Panc1 (cell line): ENCODE data around the gene ALOXE3. TPM values are rescaled to one million over a fixed set of nuclear protein-coding genes. Genes with fewer than 3 reads are reported as not detected.

Experiments
- ATAC-seq: fragments of 200-7000 bp; cut with Tn5 transposase; 2 replicates; pipeline ENCODE4 v1.9.1; 2020; ENCODE audit warnings: mild to moderate bottlenecking, moderate library complexity
- BruUV-seq: library from RNA; stranded (reverse); fragments of 400-500 nt; replicated peaks from 2 replicates; lab custom pipeline; 2021; lab: Mats Ljungman, UMichigan
- CTCF ChIA-PET: fragments of 300-600 bp; sonication (Branson Sonifier 250); formaldehyde crosslinking; loops from one replicate; lab custom pipeline; 2022; ENCODE audit warnings: antibody characterized with exemption; lab: Charles Lee
- POLR2A ChIA-PET: fragments of 300-600 bp; sonication (Branson Sonifier 250); formaldehyde crosslinking; loops from one replicate; lab custom pipeline; 2022; ENCODE audit warnings: antibody characterized with exemption; lab: Charles Lee
- DNase-seq: peaks from one replicate; pipeline ENCODE4 v3.0.0-alpha.2; 2010; ENCODE audit warnings: low read depth, low spot score
- H3K27ac ChIP-seq: 2 replicates; pipeline ENCODE4 v1.5.1; 2011; ENCODE audit warnings: mild to moderate bottlenecking, low read length, inconsistent platforms
- H3K27me3 ChIP-seq: fragments of 200-500 bp; sonication (Bioruptor generic); 2 replicates; pipeline ENCODE4 v1.6.0; 2014; ENCODE audit warnings: low read length, inconsistent platforms; ENCODE audit not compliant: control insufficient read depth, insufficient read depth
- H3K36me3 ChIP-seq: fragments of 200-500 bp; sonication (Bioruptor generic); 2 replicates; pipeline ENCODE4 v1.5.1; 2014; ENCODE audit warnings: inconsistent platforms, mild to moderate bottlenecking, low read length, moderate library complexity; ENCODE audit not compliant: control insufficient read depth, insufficient read depth
- H3K4me1 ChIP-seq: 2 replicates; pipeline ENCODE4 v1.5.1; 2011; ENCODE audit warnings: inconsistent platforms, mild to moderate bottlenecking, low read length, moderate library complexity; ENCODE audit not compliant: control insufficient read depth, insufficient read depth
- H3K4me3 ChIP-seq, 2 experiments: 2 replicates each; pipeline ENCODE4 v1.5.1; 2011 to 2012; ENCODE audit warnings: low read depth in 2 of 2, low read length in 2 of 2, mild to moderate bottlenecking in 2 of 2, inconsistent platforms in 1 of 2, moderate library complexity in 1 of 2
- H3K9me3 ChIP-seq: fragments of 200-500 bp; sonication (Bioruptor generic); 2 replicates; pipeline ENCODE4 v1.5.1; 2014; ENCODE audit warnings: low read depth, mild to moderate bottlenecking, inconsistent platforms, low read length, moderate library complexity; ENCODE audit not compliant: control insufficient read depth, insufficient read depth
- POLR2AphosphoS5 ChIP-seq: IDR thresholded peaks from 2 replicates; pipeline ENCODE4 v1.6.1; 2012; ENCODE audit warnings: mild to moderate bottlenecking, low read depth, low read length, moderate library complexity
- SIN3A ChIP-seq: IDR thresholded peaks from 2 replicates; pipeline ENCODE4 v1.6.1; 2012; ENCODE audit warnings: low read depth, mild to moderate bottlenecking, low read length, moderate library complexity, borderline replicate concordance; ENCODE audit not compliant: insufficient read depth
- TCF7L2 ChIP-seq: IDR thresholded peaks from 2 replicates; pipeline ENCODE4 v1.6.1; 2011; ENCODE audit warnings: mild to moderate bottlenecking, low read depth, low read length, inconsistent platforms
- in situ Hi-C: cut with HindIII; loops from 2 replicates; pipeline ENCODE4 v1.10.0; 2016; ENCODE audit warnings: low sequenced_read_pairs, low pct_unique_long_range_greater_than_20kb
- intact Hi-C: fragments of 100-400 bp; cut with micrococcal nuclease; formaldehyde crosslinking; loops from one replicate; pipeline ENCODE4 v1.10.0; 2022; ENCODE audit not compliant: unreplicated experiment
- total RNA-seq: library from RNA; stranded (reverse); gene quantifications from one replicate; pipeline ENCODE4 v1.2.1, GENCODE V29; 2021; ENCODE audit not compliant: unreplicated experiment
- TF ChIP-seq, protein P1 (sequence below), 2 experiments: IDR thresholded peaks; 2 replicates each; pipeline ENCODE4 v1.6.1; 2011 to 2012; ENCODE audit warnings: low read depth in 2 of 2, control low read depth in 1 of 2, low read length in 1 of 2, mild to moderate bottlenecking in 1 of 2, moderate library complexity in 1 of 2; ENCODE audit not compliant: insufficient read depth in 1 of 2
- TF ChIP-seq, protein P2 (sequence below): fragments of 450-650 bp; IDR thresholded peaks from 2 replicates; pipeline ENCODE4 v1.5.1; 2017; ENCODE audit warnings: mild to moderate bottlenecking

The ALOXE3 gene
- total RNA-seq, 1 experiment from 2014 or later, result 0.46 TPM

DNA sequence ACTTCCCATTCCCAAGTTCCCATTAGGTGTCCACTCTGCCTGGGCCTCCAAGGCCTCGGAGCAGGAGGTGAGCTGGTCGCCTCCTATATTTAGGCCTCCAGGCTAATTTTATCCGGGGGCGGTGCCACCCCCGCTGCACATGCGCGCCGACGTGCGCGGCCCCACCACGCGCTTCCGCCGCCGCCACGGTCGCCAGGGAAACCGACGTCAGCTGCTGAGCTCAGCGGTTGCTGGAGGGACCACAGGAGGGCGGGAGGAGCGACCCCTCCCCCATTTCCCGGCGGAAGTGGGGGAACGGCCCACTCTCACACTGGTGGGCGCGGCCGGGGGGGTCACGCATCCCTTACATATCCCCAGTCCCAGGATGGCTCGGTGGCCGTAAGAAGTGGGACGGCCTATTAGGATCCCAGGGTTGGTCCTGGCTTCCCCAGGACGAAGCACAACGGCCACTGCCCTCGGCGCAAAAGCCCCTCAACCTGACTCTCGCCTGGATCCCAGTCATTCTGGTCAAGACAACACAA lies 32.9 kb upstream of the ALOXE3 start:
- H3K36me3 ChIP-seq, result no peaks in the 10 kb centered on the region; the same call in 1 of the 2 replicates
- H3K4me3 ChIP-seq, result peak overlapping the region in 1 of 2 experiments; percentile 53; a peak in 2 of 4 replicates
- ChIA-PET POLR2A (no interaction called here), CTCF (interaction anchor here (0.5 kb wide), 1 partner anchor 153 kb away, joined by 6 read pairs; no protein-coding TSS in a partner anchor)
- intact Hi-C loops (no loop called here), in situ Hi-C loops (no loop called here)
- H3K9me3 ChIP-seq, result no peaks in the 10 kb centered on the region
- no peaks in the 10 kb centered on the region for H3K27me3 ChIP-seq
- H3K27ac ChIP-seq, result no peak overlapping the region
- TF ChIP-seq, protein P1, sequence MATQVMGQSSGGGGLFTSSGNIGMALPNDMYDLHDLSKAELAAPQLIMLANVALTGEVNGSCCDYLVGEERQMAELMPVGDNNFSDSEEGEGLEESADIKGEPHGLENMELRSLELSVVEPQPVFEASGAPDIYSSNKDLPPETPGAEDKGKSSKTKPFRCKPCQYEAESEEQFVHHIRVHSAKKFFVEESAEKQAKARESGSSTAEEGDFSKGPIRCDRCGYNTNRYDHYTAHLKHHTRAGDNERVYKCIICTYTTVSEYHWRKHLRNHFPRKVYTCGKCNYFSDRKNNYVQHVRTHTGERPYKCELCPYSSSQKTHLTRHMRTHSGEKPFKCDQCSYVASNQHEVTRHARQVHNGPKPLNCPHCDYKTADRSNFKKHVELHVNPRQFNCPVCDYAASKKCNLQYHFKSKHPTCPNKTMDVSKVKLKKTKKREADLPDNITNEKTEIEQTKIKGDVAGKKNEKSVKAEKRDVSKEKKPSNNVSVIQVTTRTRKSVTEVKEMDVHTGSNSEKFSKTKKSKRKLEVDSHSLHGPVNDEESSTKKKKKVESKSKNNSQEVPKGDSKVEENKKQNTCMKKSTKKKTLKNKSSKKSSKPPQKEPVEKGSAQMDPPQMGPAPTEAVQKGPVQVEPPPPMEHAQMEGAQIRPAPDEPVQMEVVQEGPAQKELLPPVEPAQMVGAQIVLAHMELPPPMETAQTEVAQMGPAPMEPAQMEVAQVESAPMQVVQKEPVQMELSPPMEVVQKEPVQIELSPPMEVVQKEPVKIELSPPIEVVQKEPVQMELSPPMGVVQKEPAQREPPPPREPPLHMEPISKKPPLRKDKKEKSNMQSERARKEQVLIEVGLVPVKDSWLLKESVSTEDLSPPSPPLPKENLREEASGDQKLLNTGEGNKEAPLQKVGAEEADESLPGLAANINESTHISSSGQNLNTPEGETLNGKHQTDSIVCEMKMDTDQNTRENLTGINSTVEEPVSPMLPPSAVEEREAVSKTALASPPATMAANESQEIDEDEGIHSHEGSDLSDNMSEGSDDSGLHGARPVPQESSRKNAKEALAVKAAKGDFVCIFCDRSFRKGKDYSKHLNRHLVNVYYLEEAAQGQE (IDR thresholded peaks at IDR 0.05; ENCODE audit: insufficient read depth in 1 of 2, low read depth in 2 of 2, low read length in 1 of 2), result no peak
- TF ChIP-seq SIN3A, result no peak
- no peak for TF ChIP-seq POLR2AphosphoS5
- TF ChIP-seq, protein P2, sequence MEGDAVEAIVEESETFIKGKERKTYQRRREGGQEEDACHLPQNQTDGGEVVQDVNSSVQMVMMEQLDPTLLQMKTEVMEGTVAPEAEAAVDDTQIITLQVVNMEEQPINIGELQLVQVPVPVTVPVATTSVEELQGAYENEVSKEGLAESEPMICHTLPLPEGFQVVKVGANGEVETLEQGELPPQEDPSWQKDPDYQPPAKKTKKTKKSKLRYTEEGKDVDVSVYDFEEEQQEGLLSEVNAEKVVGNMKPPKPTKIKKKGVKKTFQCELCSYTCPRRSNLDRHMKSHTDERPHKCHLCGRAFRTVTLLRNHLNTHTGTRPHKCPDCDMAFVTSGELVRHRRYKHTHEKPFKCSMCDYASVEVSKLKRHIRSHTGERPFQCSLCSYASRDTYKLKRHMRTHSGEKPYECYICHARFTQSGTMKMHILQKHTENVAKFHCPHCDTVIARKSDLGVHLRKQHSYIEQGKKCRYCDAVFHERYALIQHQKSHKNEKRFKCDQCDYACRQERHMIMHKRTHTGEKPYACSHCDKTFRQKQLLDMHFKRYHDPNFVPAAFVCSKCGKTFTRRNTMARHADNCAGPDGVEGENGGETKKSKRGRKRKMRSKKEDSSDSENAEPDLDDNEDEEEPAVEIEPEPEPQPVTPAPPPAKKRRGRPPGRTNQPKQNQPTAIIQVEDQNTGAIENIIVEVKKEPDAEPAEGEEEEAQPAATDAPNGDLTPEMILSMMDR, result no peak
- no peak for TF ChIP-seq TCF7L2
- BruUV-seq, result no TSS peak
- ATAC-seq (no peak), DNase-seq (no peak)
- H3K4me1 ChIP-seq, result peaks cover 31% of the 10 kb centered on the region

DNA sequence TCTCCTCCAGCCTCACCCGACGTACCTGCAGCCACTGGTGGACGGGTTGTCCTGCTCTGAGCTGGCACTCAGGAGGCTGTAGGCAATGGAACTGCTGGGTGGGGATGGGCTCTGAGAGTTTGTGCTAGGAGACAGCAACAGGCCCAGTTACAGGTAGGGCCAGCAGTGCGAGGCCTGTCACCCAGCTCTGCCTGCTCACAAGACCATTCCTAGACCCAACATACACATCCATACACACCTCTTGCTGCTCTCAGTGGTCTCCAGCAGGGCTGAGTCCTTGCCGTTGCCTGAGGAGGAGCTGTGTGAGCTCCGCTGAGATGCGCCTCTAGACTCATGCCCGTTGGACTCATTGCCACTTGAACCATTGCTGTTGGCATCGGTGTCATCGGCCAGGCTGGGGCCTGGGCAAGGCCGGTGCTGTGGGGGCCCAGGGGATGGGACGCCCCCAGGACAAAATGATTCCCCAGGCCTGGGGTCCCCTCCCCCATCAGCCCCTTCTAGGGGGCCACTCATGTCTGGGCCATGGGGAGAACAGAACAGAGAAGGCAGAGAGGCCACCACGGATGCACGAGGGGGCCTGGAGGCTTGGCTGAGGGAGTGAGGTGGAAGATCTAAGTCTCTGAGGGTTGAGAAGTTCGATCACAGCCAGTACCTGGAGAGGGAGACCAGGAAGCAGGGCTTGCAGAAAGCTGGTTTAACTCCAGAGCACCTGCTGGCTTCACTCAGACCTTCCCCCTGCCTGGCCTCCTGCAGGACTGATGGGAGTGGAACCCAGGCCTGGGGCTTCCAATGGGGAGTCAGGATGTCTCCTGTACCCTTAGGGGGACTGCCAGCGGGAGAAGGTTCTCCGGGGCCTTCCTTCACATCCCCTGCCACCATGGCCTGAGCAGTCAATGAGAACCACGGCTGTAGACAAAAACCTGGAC lies 32.1 kb upstream of the ALOXE3 start:
- H3K36me3 ChIP-seq, result no peaks in the 10 kb centered on the region; the same call in 1 of the 2 replicates
- H3K9me3 ChIP-seq, result no peaks in the 10 kb centered on the region
- DNase-seq (no peak), ATAC-seq (no peak)
- no TSS peak for BruUV-seq
- CTCF ChIA-PET, result interaction anchor here (0.5 kb wide), 1 partner anchor 152 kb away, joined by 6 read pairs; no protein-coding TSS in a partner anchor
- POLR2A ChIA-PET, result no interaction called here
- H3K4me1 ChIP-seq, result peaks cover 31% of the 10 kb centered on the region
- in situ Hi-C loops (no loop called here), intact Hi-C loops (no loop called here)
- no peaks in the 10 kb centered on the region for H3K27me3 ChIP-seq
- no peak overlapping the region; a peak in 1 of 4 replicates for H3K4me3 ChIP-seq
- TF ChIP-seq TCF7L2 (no peak), SIN3A (no peak), POLR2AphosphoS5 (no peak)
- TF ChIP-seq, protein P1 (IDR thresholded peaks at IDR 0.05; ENCODE audit: insufficient read depth in 1 of 2, low read depth in 2 of 2, low read length in 1 of 2), result no peak
- TF ChIP-seq, protein P2, result no peak
- no peak overlapping the region for H3K27ac ChIP-seq
